K562 (cell line): ENCODE results near the gene PSMD13. TPM values are rescaled to one million over a fixed set of nuclear protein-coding genes. Genes with fewer than 3 reads are reported as not detected.

ENCODE experiments used
- CBX2 ChIP-seq: fragments of 200-600 bp; sonication (generic); IDR thresholded peaks from one replicate; pipeline ENCODE4 v1.6.1; 2012; ENCODE audit warnings: mild to moderate bottlenecking, low read length, inconsistent platforms; ENCODE audit not compliant: insufficient read depth, poor library complexity, severe bottlenecking
- CHAMP1 ChIP-seq: fragments of 450-650 bp; IDR thresholded peaks from 2 replicates; pipeline ENCODE4 v1.6.1; 2016; ENCODE audit warnings: mild to moderate bottlenecking
- EGR1 ChIP-seq: fragments of 450-650 bp; conservative IDR thresholded peaks from 2 replicates; pipeline ENCODE4 v1.6.1; 2017; ENCODE audit warnings: mild to moderate bottlenecking
- KLF6 ChIP-seq: fragments of 250-450 bp; sonication (Bioruptor Pico); IDR thresholded peaks from 2 replicates; pipeline ENCODE4 v1.4.0; 2020; ENCODE audit warnings: mild to moderate bottlenecking, moderate library complexity, borderline replicate concordance
- L3MBTL2 ChIP-seq: fragments of 450-650 bp; IDR thresholded peaks from 2 replicates; pipeline ENCODE4 v1.6.1; 2016; ENCODE audit warnings: mild to moderate bottlenecking, moderate library complexity
- NFIC ChIP-seq: fragments of 450-650 bp; IDR thresholded peaks from 2 replicates; pipeline ENCODE4 v1.6.1; 2017; ENCODE audit warnings: mild to moderate bottlenecking, inconsistent platforms
- XRCC3 ChIP-seq: fragments of 450-650 bp; IDR thresholded peaks from 2 replicates; pipeline ENCODE4 v1.6.1; 2017; ENCODE audit warnings: mild to moderate bottlenecking, moderate library complexity
- XRCC5 ChIP-seq: fragments of 200-400 bp; formaldehyde crosslinking; IDR thresholded peaks from 2 replicates; pipeline ENCODE4 v1.6.1; 2017; ENCODE audit warnings: low read depth, mild to moderate bottlenecking, low read length
- ZHX1 ChIP-seq: fragments of 150-350 bp; conservative IDR thresholded peaks from 2 replicates; pipeline ENCODE4 v1.6.1; 2014; ENCODE audit warnings: low read length
- ZNF12 ChIP-seq: sonication (generic); formaldehyde crosslinking; IDR thresholded peaks from 2 replicates; pipeline ENCODE4 v1.4.0; 2020; ENCODE audit warnings: mild to moderate bottlenecking, missing genetic modification reagents
- ZNF174 ChIP-seq: fragments of 250-450 bp; sonication (Bioruptor Pico); IDR thresholded peaks from 2 replicates; pipeline ENCODE4 v1.4.0; 2020; ENCODE audit warnings: mild to moderate bottlenecking
- ZNF280B ChIP-seq: fragments of 250-450 bp; sonication (Bioruptor Pico); IDR thresholded peaks from 2 replicates; pipeline ENCODE4 v1.5.1; 2021; ENCODE audit warnings: mild to moderate bottlenecking
- ZNF407 ChIP-seq: fragments of 450-650 bp; IDR thresholded peaks from 2 replicates; pipeline ENCODE4 v1.6.1; 2016; ENCODE audit warnings: low read depth
- polyA plus RNA-seq, 8 experiments: library from polyadenylated mRNA; depleted of rRNA in 4 of 8; stranded (reverse) in 5 of 8; unstranded in 3 of 8; fragments of >200 nt; fragmentation: Nextera tagmentation in 2 of 8; fragmentation: Illumina TruSeq in 1 of 8; extraction: Ambion mirVana in 2 of 8; extraction: Trizol in 1 of 8; gene quantifications; 2 replicates each; pipeline versions ENCODE4 v1.2.1 to v1.2.3, GENCODE V29; 2011 to 2014; ENCODE audit warnings: inconsistent platforms in 1 of 8, missing spikeins in 1 of 8
- total RNA-seq, 7 experiments: library from RNA; depleted of rRNA in 6 of 7; stranded (reverse); fragments of >200 nt in 6 of 7; fragmentation: Illumina TruSeq in 2 of 7; extraction: Trizol in 2 of 7; gene quantifications; 2 replicates each; pipeline versions ENCODE4 v1.2.1 to v1.2.3, GENCODE V29; 2011 to 2021; ENCODE audit warnings: low replicate concordance in 1 of 7

The PSMD13 gene
- total and polyA plus RNA-seq, 9 of the 15 experiments (the other 6 are each of a cell fraction or from before 2014, with no cell fraction given): 185 to 383 (median 267) TPM

GRCh38 chr11:250740-251299 lies 14.0 kb downstream of the PSMD13 start (continued):
- TF ChIP-seq CHAMP1 (no peak), ZNF280B (CRISPR knock-in tag) (no peak), XRCC3 (no peak), KLF6 (no peak), L3MBTL2 (no peak), ZNF174 (CRISPR knock-in tag) (no peak), NFIC (no peak), EGR1 (no peak), XRCC5 (0 out of 2 replicates have a peak, but pooled peaks have one; percentile 62), ZNF12 (CRISPR knock-in tag) (no peak), CBX2 (no peak), ZHX1 (0 out of 2 replicates have a peak, but pooled peaks have one; percentile 32), ZNF407 (no peak)
